MM.1S (cell line): Measurements from ENCODE around the gene S100A6.

Source experiments
- EZH2 ChIP-seq: fragments of 300-600 bp; sonication (generic); optimal IDR thresholded peaks from 2 replicates; pipeline ENCODE3; 2017; ENCODE audit warnings: low read depth, mild to moderate bottlenecking, antibody characterized with exemption, low read length, mixed read lengths
- TF ChIP-seq, protein P1 (sequence below): fragments of 300-600 bp; sonication (generic); IDR thresholded peaks from 2 replicates; pipeline ENCODE4 v1.5.1; 2016; ENCODE audit warnings: antibody characterized with exemption, low read length, mixed read lengths

DNA sequence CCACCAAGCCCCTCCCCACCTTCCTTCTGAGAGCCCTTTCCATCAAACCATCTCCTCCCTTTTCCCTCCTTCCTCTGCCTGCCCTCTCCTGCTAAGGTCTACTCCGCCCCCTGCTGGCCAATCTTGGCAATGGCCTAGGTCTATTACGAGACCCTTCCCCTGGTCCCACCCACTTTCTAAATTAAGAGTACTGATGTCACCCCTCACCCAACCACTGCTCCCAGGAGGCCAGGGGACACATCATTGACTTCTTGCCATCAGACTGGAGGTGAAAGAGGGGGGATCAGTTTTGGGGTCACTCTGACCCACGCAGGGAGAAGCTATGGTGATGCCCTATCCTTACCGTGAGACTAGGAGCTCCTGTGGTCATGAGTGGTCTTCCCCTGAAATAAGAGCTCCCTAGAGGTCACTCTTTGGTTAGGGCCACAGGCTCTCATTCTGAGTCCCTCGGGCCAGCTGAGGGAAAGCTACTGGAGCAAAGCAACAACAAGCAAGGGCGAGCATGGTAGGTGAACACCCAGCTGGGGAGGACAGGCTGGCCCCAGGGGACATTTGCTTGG lies 40.7 kb downstream of the S100A6 start:
- TF ChIP-seq, protein P1, sequence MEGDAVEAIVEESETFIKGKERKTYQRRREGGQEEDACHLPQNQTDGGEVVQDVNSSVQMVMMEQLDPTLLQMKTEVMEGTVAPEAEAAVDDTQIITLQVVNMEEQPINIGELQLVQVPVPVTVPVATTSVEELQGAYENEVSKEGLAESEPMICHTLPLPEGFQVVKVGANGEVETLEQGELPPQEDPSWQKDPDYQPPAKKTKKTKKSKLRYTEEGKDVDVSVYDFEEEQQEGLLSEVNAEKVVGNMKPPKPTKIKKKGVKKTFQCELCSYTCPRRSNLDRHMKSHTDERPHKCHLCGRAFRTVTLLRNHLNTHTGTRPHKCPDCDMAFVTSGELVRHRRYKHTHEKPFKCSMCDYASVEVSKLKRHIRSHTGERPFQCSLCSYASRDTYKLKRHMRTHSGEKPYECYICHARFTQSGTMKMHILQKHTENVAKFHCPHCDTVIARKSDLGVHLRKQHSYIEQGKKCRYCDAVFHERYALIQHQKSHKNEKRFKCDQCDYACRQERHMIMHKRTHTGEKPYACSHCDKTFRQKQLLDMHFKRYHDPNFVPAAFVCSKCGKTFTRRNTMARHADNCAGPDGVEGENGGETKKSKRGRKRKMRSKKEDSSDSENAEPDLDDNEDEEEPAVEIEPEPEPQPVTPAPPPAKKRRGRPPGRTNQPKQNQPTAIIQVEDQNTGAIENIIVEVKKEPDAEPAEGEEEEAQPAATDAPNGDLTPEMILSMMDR: peak; percentile 98
- no peak for TF ChIP-seq EZH2
